Measurements from ENCODE around the gene RIPPLY3.

DNA sequence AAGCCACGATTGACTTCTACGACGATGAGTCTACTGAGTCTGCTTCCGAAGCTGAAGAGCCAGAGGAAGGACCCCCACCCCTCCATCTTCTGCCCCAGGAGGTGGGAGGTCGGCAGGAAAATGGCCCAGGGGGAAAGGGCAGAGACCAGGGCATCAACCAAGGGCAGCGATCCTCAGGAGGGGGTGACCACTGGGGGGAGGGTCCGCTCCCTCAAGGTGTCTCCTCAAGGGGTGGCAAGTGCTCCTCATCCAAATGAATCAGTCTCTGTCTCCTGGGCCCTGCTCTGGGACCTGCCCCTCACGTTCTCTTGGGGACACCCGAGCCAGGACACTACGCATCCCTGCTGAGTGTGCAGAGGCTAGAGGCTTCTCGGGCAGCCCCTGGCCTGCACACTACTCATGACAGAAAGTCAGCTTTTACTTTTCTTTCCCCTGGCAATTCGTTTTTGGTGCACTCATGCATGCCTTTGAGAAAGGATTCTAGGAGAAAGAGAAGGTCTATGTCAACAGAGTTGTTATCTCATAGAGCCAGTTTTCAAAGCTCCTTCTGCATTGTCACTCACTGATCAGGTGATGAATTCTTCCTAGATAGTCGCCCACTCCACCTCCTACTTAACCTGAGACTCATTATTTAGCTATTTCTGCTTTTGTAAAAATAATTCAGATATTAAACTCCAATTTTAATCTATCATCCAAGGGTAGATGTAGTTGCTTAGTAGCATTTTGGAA is 11.6 kb downstream of the RIPPLY3 start:
- TF ChIP-seq NFRKB (IDR thresholded peaks at IDR 0.05) (no peak), ELF4 (IDR thresholded peaks at IDR 0.05) (no peak), HDGF (IDR thresholded peaks at IDR 0.05; ENCODE audit: borderline replicate concordance) (no peak), FOXA1 (IDR thresholded peaks at IDR 0.05) (no peak), TARDBP (IDR thresholded peaks at IDR 0.05) (no peak)
